T-helper 17 cell (primary cell): ENCODE data around the gene SMIM13. TPM values are rescaled to one million over a fixed set of nuclear protein-coding genes. Genes with fewer than 3 reads are reported as not detected.

Experiments used
- ATAC-seq: fragments of 150-1000 bp; cut with Tn5 transposase; 2 replicates; pipeline ENCODE4 v1.10.0; 2021; ENCODE audit warnings: mild to moderate bottlenecking, moderate library complexity
- DNase-seq, 3 donors: peaks; one replicate each; pipeline versions ENCODE4 v3.0.0 to v3.0.0-alpha.2; 2020 to 2021
- H3K9me3 ChIP-seq: one replicate; pipeline ENCODE4 v1.7.0; 2013; ENCODE audit warnings: low read length, mild to moderate bottlenecking; ENCODE audit not compliant: control insufficient read depth, poor library complexity, severe bottlenecking
- H3K27ac Mint-ChIP-seq: one replicate; pipeline ENCODE4 v1.8.0; 2022; ENCODE audit warnings: mild to moderate bottlenecking, moderate library complexity, mixed read lengths
- H3K27me3 Mint-ChIP-seq: one replicate; pipeline ENCODE4 v1.8.0; 2022; ENCODE audit warnings: mixed read lengths
- H3K36me3 Mint-ChIP-seq: one replicate; pipeline ENCODE4 v1.8.0; 2022; ENCODE audit warnings: low read depth, mixed read lengths
- H3K4me1 Mint-ChIP-seq: one replicate; pipeline ENCODE4 v1.8.0; 2022; ENCODE audit warnings: mild to moderate bottlenecking, mixed read lengths
- H3K4me3 Mint-ChIP-seq: one replicate; pipeline ENCODE4 v1.8.0; 2022; ENCODE audit warnings: mild to moderate bottlenecking, moderate library complexity, mixed read lengths
- total RNA-seq, 4 donors: library from RNA in 2 of 4; stranded (reverse) in 2 of 4; gene quantifications; one replicate each; pipeline ENCODE4 v1.2.3 and lab custom pipeline; 2022 to 2026

SMIM13 gene
- total RNA-seq, 2 donors from 2014 or later: 7.5 to 10.1 TPM

DNA sequence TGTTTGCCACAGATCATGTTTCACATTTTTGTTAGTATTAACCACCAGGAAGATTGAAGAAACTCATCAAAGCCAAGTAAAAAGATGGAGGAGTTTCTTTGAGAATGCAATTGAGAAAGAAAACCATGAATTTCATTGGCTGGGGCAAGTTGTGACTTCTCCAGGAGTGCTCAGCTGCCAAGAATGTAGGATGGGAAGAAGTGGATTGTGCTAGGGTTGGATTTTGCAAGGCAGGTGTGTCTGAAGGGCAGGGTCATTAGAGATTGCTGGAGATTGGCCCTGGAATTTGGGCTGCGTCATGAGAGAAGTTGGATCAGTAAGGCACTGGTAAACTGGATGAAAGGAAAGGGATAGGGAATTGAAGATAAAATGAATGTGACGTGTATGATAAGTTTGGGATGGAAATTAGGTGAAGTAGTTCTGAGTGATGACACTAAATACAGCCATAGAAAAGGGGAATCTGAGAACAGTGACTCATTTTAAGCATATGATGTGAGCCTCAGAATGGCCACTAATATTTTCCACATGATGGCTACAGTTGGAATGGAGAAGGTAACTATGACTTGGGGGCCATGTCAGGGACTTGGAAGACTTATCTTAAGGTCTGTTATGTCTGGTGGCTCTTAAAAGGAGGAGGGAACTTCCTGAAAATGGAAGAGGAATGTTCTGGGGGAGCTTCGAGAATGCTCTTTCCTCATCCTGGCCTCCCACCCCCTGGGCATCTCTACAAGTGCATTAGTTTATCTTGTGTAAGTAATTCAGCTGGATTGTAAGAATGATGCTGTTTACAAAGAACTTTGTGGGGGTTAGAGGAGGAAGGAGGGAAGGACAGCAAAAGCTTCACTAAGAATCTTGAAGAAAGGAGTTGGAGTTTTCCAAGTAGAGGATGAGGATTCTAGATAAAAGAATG lies 45.7 kb downstream of the SMIM13 start:
- no peak for DNase-seq
- ATAC-seq: no peak
- peaks cover 4% of the 10 kb centered on the region for H3K36me3 Mint-ChIP-seq
- peaks cover 6% of the 10 kb centered on the region for H3K4me1 Mint-ChIP-seq
- no peaks in the 10 kb centered on the region for H3K9me3 ChIP-seq
- no peak overlapping the region for H3K4me3 Mint-ChIP-seq
- no peak overlapping the region for H3K27ac Mint-ChIP-seq
- H3K27me3 Mint-ChIP-seq: no peaks in the 10 kb centered on the region

- no peak overlapping the region for H3K4me3 Mint-ChIP-seq
- H3K36me3 Mint-ChIP-seq: peaks cover under 1% of the 10 kb centered on the region
- ATAC-seq (no peak), DNase-seq (no peak)
- no peaks in the 10 kb centered on the region for H3K27me3 Mint-ChIP-seq
- H3K27ac Mint-ChIP-seq: no peak overlapping the region
- peaks cover 9% of the 10 kb centered on the region for H3K4me1 Mint-ChIP-seq
- H3K9me3 ChIP-seq: no peaks in the 10 kb centered on the region
These were observed 46.4 kb downstream of the SMIM13 start for GRCh38 chr6:11140056-11140455.

GRCh38 chr6:11141295-11141694 lies 47.7 kb downstream of the SMIM13 start:
- no peaks in the 10 kb centered on the region for H3K27me3 Mint-ChIP-seq
- no peaks in the 10 kb centered on the region for H3K36me3 Mint-ChIP-seq
- no peaks in the 10 kb centered on the region for H3K9me3 ChIP-seq
- H3K27ac Mint-ChIP-seq: no peak overlapping the region
- H3K4me1 Mint-ChIP-seq: peaks cover 9% of the 10 kb centered on the region
- H3K4me3 Mint-ChIP-seq: no peak overlapping the region
- ATAC-seq (no peak), DNase-seq (no peak)

DNA sequence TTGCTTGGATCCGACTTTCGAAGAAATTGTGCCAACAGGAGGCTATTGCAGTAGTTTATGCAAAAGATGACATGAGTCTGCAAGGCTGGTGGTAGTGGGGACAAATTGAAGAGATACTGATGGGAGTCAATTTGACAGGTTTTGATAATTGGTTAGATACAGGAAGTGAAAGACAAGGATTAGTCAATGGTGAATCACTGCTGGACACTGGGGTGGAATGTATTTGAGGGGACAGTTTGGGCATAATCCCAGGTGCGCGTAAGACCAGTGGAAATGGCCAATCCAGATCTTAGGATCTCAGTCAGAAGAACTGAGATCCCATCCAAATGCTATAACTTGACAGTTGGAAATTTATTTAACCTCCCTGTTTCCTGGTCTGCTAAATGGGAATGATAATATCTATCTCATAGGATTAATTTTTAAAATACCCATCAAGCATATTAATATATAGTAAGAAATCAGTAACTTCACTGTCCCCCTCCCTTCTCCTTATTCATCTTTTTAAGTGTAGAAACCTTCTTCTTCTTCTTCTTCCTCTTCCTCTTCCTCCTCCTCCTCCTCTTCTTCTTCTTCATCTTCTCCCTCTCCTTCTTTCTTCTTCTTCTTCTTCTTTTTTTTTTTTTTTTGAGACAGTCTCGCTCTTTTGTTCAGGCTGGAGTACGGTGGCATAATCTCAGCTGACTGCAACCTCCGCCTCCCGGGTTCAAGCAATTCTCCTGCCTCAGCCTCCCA lies 48.8 kb downstream of the SMIM13 start:
- Mint-ChIP-seq H3K27ac (no peak overlapping the region), H3K4me3 (no peak overlapping the region), H3K36me3 (no peaks in the 10 kb centered on the region), H3K27me3 (no peaks in the 10 kb centered on the region), H3K4me1 (peaks cover 9% of the 10 kb centered on the region)
- no peaks in the 10 kb centered on the region for H3K9me3 ChIP-seq
- DNase-seq (no peak), ATAC-seq (no peak)

GRCh38 chr6:11143394-11144371 lies 50.0 kb downstream of the SMIM13 start:
- no peaks in the 10 kb centered on the region for H3K9me3 ChIP-seq
- Mint-ChIP-seq H3K36me3 (no peaks in the 10 kb centered on the region), H3K27me3 (no peaks in the 10 kb centered on the region), H3K4me3 (no peak overlapping the region), H3K4me1 (peaks cover 9% of the 10 kb centered on the region), H3K27ac (no peak overlapping the region)
- DNase-seq: no peak
- ATAC-seq: no peak

- H3K9me3 ChIP-seq: no peaks in the 10 kb centered on the region
- peaks cover 7% of the 10 kb centered on the region for H3K4me1 Mint-ChIP-seq
- H3K4me3 Mint-ChIP-seq: no peak overlapping the region
- peak; percentile 86 for ATAC-seq
- DNase-seq: peak; percentile 52 to 68 (median 52)
- no peaks in the 10 kb centered on the region for H3K36me3 Mint-ChIP-seq
- no peak overlapping the region for H3K27ac Mint-ChIP-seq
- no peaks in the 10 kb centered on the region for H3K27me3 Mint-ChIP-seq
These were observed 50.8 kb downstream of the SMIM13 start for GRCh38 chr6:11144393-11144851.

- ATAC-seq (no peak), DNase-seq (no peak)
- Mint-ChIP-seq H3K4me3 (no peak overlapping the region), H3K27ac (no peak overlapping the region), H3K36me3 (peaks cover 2% of the 10 kb centered on the region), H3K27me3 (no peaks in the 10 kb centered on the region), H3K4me1 (peaks cover 9% of the 10 kb centered on the region)
- H3K9me3 ChIP-seq: no peaks in the 10 kb centered on the region
These were observed 52.6 kb downstream of the SMIM13 start for GRCh38 chr6:11146117-11146826.

- ATAC-seq (no peak), DNase-seq (no peak)
- Mint-ChIP-seq H3K4me1 (peaks cover 8% of the 10 kb centered on the region), H3K27me3 (no peaks in the 10 kb centered on the region), H3K36me3 (peaks cover 4% of the 10 kb centered on the region), H3K27ac (no peak overlapping the region), H3K4me3 (no peak overlapping the region)
- no peaks in the 10 kb centered on the region for H3K9me3 ChIP-seq
These were observed 55.9 kb downstream of the SMIM13 start for GRCh38 chr6:11149551-11149950.

DNA sequence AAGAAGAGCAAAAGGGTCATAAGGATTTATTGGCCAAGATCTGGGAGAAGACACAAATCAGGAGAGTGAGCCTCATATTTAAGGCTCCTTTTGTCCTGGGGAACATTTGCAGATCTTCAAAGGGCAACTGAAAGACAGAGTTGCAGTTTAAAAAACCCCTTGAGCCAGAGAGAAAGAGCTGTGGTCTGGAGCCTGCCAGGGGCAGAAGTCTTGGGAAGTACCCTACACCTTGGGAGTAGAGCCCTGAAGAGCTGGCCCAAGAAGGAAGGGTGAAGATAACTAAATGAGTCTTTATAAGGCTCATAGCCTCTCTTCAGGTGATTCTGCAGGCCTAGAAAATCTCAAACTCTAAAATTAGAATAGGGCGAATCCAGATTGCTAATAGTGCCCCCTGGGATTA lies 57.9 kb downstream of the SMIM13 start:
- Mint-ChIP-seq H3K36me3 (peaks cover 4% of the 10 kb centered on the region), H3K27me3 (no peaks in the 10 kb centered on the region), H3K27ac (no peak overlapping the region), H3K4me1 (peaks cover 10% of the 10 kb centered on the region), H3K4me3 (no peak overlapping the region)
- DNase-seq (no peak), ATAC-seq (no peak)
- H3K9me3 ChIP-seq: no peaks in the 10 kb centered on the region

- no peak for ATAC-seq
- Mint-ChIP-seq H3K4me3 (no peak overlapping the region), H3K27me3 (no peaks in the 10 kb centered on the region), H3K36me3 (peaks cover 4% of the 10 kb centered on the region), H3K27ac (no peak overlapping the region), H3K4me1 (peaks cover 10% of the 10 kb centered on the region)
- no peak for DNase-seq
- no peaks in the 10 kb centered on the region for H3K9me3 ChIP-seq
These were observed 58.9 kb downstream of the SMIM13 start for GRCh38 chr6:11152581-11152980.

DNA sequence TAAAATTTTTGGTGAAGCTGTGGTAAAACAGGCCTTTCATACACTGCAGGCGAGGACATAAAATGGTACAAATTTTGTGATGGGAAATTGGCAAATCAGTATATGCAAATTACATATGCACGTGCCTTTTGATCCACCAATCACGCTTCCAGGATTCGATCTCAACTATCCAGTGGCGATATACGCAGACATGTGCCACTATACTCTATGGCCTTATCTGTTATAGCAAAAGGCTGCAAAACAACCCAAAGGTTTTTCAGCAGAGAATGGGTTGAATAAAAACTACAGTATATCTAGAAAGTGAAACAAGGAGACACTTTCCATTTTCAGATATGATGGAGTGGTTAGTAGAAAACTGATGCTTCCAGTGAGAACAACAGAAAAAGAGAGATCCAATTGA lies 59.8 kb downstream of the SMIM13 start:
- no peaks in the 10 kb centered on the region for H3K9me3 ChIP-seq
- peaks cover 10% of the 10 kb centered on the region for H3K4me1 Mint-ChIP-seq
- ATAC-seq: no peak
- H3K4me3 Mint-ChIP-seq: peak overlapping the region; percentile 70
- peaks cover 4% of the 10 kb centered on the region for H3K36me3 Mint-ChIP-seq
- no peak overlapping the region for H3K27ac Mint-ChIP-seq
- no peak for DNase-seq
- no peaks in the 10 kb centered on the region for H3K27me3 Mint-ChIP-seq

GRCh38 chr6:11155589-11155988 lies 62.0 kb downstream of the SMIM13 start:
- Mint-ChIP-seq H3K4me1 (peaks cover 8% of the 10 kb centered on the region), H3K36me3 (peaks cover 2% of the 10 kb centered on the region), H3K4me3 (no peak overlapping the region), H3K27ac (no peak overlapping the region), H3K27me3 (no peaks in the 10 kb centered on the region)
- DNase-seq (no peak), ATAC-seq (no peak)
- no peaks in the 10 kb centered on the region for H3K9me3 ChIP-seq
